ENCODE data around the gene RHOT2. TPM values are rescaled to one million over a fixed set of nuclear protein-coding genes. Genes with fewer than 3 reads are reported as not detected.

RHOT2 gene
- total RNA-seq, 1 experiment from 2014 or later, result 98.5 TPM

GRCh38 chr16:666572-666971 lies 1.4 kb upstream of the RHOT2 start:
- Histone ChIP-seq H3K27ac (ENCODE audit: low read depth, low read length) (no peak overlapping the region; the same call in 1 of the 2 replicates), H3K9me3 (ENCODE audit: control insufficient read depth in 1 of 2, insufficient read depth in 1 of 2, low read depth in 1 of 2, low read length in 2 of 2) (no peaks in the 10 kb centered on the region), H3K9me2 (ENCODE audit: insufficient read depth) (no peaks in the 10 kb centered on the region), H3K79me2 (ENCODE audit: insufficient read depth, low read length) (peaks cover 26% of the 10 kb centered on the region), H3K4me3 (replicated peaks in 1 of 2; ENCODE audit: low read depth in 1 of 2, low read length in 2 of 2) (no peak overlapping the region), H3K27me3 (ENCODE audit: insufficient read depth, low read length) (no peaks in the 10 kb centered on the region), H3K4me1 (ENCODE audit: control insufficient read depth in 1 of 2, insufficient read depth in 2 of 2, low read length in 2 of 2) (peaks cover 0 to 10% of the 10 kb centered on the region in 2 experiments; a peak in 1 of 4 replicates), H3K9ac (ENCODE audit: low read length) (no peak overlapping the region), H3K36me3 (ENCODE audit: control insufficient read depth in 1 of 2, insufficient read depth in 2 of 2, low read length in 2 of 2) (no peaks in the 10 kb centered on the region), H4K20me1 (ENCODE audit: insufficient read depth) (no peaks in the 10 kb centered on the region), H2AFZ (ENCODE audit: low read depth, low read length, poor library complexity, severe bottlenecking) (no peak overlapping the region), H3K4me2 (ENCODE audit: low read length) (no peak overlapping the region)
- ATAC-seq (no peak), DNase-seq (ENCODE audit: low read depth, low spot score) (no peak)
- ChIA-PET RAD21 (ENCODE audit: low non-redundant PET in 1 of 2, low total read pairs in 2 of 2, uncharacterized antibody in 2 of 2, unreplicated experiment in 2 of 2) (no interaction called here), POLR2A (no interaction called here), CTCF (no interaction called here)
- no TSS peak for BruUV-seq (replicated peaks)
- TF ChIP-seq CBX3 (IDR thresholded peaks at IDR 0.05; ENCODE audit: low read depth), result no peak
- no peak for TF ChIP-seq RAD21 (IDR thresholded peaks at IDR 0.05; ENCODE audit: low read depth)
- no peak for TF ChIP-seq EGR1 (IDR thresholded peaks at IDR 0.05; ENCODE audit: low read depth)
- TF ChIP-seq, protein P1, sequence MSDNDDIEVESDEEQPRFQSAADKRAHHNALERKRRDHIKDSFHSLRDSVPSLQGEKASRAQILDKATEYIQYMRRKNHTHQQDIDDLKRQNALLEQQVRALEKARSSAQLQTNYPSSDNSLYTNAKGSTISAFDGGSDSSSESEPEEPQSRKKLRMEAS (IDR thresholded peaks at IDR 0.05), result no peak
- no peak for TF ChIP-seq JUND (IDR thresholded peaks at IDR 0.05)
- no peak for TF ChIP-seq FOSL1 (IDR thresholded peaks at IDR 0.05; ENCODE audit: low read depth)
- no peak for TF ChIP-seq EZH2 (IDR thresholded peaks at IDR 0.05)
- TF ChIP-seq, protein P2, sequence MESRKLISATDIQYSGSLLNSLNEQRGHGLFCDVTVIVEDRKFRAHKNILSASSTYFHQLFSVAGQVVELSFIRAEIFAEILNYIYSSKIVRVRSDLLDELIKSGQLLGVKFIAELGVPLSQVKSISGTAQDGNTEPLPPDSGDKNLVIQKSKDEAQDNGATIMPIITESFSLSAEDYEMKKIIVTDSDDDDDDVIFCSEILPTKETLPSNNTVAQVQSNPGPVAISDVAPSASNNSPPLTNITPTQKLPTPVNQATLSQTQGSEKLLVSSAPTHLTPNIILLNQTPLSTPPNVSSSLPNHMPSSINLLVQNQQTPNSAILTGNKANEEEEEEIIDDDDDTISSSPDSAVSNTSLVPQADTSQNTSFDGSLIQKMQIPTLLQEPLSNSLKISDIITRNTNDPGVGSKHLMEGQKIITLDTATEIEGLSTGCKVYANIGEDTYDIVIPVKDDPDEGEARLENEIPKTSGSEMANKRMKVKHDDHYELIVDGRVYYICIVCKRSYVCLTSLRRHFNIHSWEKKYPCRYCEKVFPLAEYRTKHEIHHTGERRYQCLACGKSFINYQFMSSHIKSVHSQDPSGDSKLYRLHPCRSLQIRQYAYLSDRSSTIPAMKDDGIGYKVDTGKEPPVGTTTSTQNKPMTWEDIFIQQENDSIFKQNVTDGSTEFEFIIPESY (IDR thresholded peaks at IDR 0.05; ENCODE audit: extremely low read depth, insufficient replicate concordance, low read length), result no peak
- TF ChIP-seq ATF3 (IDR thresholded peaks at IDR 0.05), result no peak
- TF ChIP-seq TCF7L2 (IDR thresholded peaks at IDR 0.05; ENCODE audit: borderline replicate concordance, extremely low read depth, insufficient read depth, insufficient read length), result no peak
- no peak for TF ChIP-seq CEBPB (IDR thresholded peaks at IDR 0.05; ENCODE audit: low read depth)
- TF ChIP-seq YY1 (IDR thresholded peaks at IDR 0.05; ENCODE audit: extremely low read depth, insufficient replicate concordance, low read depth, low read length), result no peak
- TF ChIP-seq SIN3A (IDR thresholded peaks at IDR 0.05; ENCODE audit: low read depth), result no peak
- intact Hi-C loops (cut with micrococcal nuclease), result no loop called here

Measured in HCT116 (cell line).